Large intestine (tissue), 12 donors: ENCODE results near the gene TUT4. TPM values are rescaled to one million over a fixed set of nuclear protein-coding genes. Genes with fewer than 3 reads are reported as not detected.

Experiments
- DNase-seq, 2 donors: peaks; one replicate each; pipeline versions ENCODE4 v3.0.0 to v3.0.0-alpha.2; 2013
- H3K27ac ChIP-seq: one replicate; pipeline ENCODE4 v1.5.1; 2013; ENCODE audit warnings: low read length
- H3K27me3 ChIP-seq: 2 replicates; pipeline ENCODE4 v1.6.1; 2013; ENCODE audit warnings: low read length; ENCODE audit not compliant: control insufficient read depth, insufficient read depth
- H3K36me3 ChIP-seq: 2 replicates; pipeline ENCODE4 v1.6.1; 2013; ENCODE audit warnings: low read length; ENCODE audit not compliant: control insufficient read depth, insufficient read depth
- H3K4me1 ChIP-seq: one replicate; pipeline ENCODE4 v1.6.1; 2013; ENCODE audit warnings: low read length; ENCODE audit not compliant: control insufficient read depth, insufficient read depth
- H3K4me3 ChIP-seq: one replicate; pipeline ENCODE4 v1.5.1; 2013; ENCODE audit warnings: low read length
- H3K9me3 ChIP-seq: one replicate; pipeline ENCODE4 v1.6.1; 2013; ENCODE audit warnings: mild to moderate bottlenecking, low read depth, low read length, moderate library complexity; ENCODE audit not compliant: control insufficient read depth
- WGBS: methylation state at CpG from one replicate; pipeline ENCODE4 v1.1.5; 2013; ENCODE audit warnings: low lambda C conversion rate; ENCODE audit not compliant: insufficient coverage; 5-methylcytosine and 5-hydroxymethylcytosine counted together
- long read RNA-seq, 11 donors: transcript quantifications; one replicate each; lab custom pipeline, GENCODE V29; 2026
- polyA plus RNA-seq: library from polyadenylated mRNA; unstranded; fragments of 120-200 nt; gene quantifications from one replicate; pipeline ENCODE4 v1.2.1, GENCODE V29; 2013

TUT4 gene, protein sequence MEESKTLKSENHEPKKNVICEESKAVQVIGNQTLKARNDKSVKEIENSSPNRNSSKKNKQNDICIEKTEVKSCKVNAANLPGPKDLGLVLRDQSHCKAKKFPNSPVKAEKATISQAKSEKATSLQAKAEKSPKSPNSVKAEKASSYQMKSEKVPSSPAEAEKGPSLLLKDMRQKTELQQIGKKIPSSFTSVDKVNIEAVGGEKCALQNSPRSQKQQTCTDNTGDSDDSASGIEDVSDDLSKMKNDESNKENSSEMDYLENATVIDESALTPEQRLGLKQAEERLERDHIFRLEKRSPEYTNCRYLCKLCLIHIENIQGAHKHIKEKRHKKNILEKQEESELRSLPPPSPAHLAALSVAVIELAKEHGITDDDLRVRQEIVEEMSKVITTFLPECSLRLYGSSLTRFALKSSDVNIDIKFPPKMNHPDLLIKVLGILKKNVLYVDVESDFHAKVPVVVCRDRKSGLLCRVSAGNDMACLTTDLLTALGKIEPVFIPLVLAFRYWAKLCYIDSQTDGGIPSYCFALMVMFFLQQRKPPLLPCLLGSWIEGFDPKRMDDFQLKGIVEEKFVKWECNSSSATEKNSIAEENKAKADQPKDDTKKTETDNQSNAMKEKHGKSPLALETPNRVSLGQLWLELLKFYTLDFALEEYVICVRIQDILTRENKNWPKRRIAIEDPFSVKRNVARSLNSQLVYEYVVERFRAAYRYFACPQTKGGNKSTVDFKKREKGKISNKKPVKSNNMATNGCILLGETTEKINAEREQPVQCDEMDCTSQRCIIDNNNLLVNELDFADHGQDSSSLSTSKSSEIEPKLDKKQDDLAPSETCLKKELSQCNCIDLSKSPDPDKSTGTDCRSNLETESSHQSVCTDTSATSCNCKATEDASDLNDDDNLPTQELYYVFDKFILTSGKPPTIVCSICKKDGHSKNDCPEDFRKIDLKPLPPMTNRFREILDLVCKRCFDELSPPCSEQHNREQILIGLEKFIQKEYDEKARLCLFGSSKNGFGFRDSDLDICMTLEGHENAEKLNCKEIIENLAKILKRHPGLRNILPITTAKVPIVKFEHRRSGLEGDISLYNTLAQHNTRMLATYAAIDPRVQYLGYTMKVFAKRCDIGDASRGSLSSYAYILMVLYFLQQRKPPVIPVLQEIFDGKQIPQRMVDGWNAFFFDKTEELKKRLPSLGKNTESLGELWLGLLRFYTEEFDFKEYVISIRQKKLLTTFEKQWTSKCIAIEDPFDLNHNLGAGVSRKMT (N-terminal part only)
- 68.7 TPM for polyA plus RNA-seq
- long read RNA-seq, donor 1, full-length matches to known transcripts = 7 of 7 reads
- long read RNA-seq, donor 1, partial matches to known transcripts = 0 of 7 reads
- long read RNA-seq, donor 1, other reads (novel, unspliced or antisense) = 0 of 7 reads
- long read RNA-seq, donor 2, partial matches to known transcripts = 87 of 123 reads
- long read RNA-seq, donor 2, other reads (novel, unspliced or antisense) = 33 of 123 reads
- long read RNA-seq, donor 3 = 0 reads
- long read RNA-seq, donor 4, partial matches to known transcripts = 0 of 1 reads
- long read RNA-seq, donor 4, other reads (novel, unspliced or antisense) = 0 of 1 reads
- long read RNA-seq, donor 5, partial matches to known transcripts = 7 of 8 reads
- long read RNA-seq, donor 5, other reads (novel, unspliced or antisense) = 0 of 8 reads
- long read RNA-seq, donor 6, transcript TUT4-207 (3 exons, 775 nt) = major isoform, 6 of 213 reads
- long read RNA-seq, donor 6, partial matches to known transcripts = 147 of 213 reads
- long read RNA-seq, donor 6, other reads (novel, unspliced or antisense) = 58 of 213 reads
- long read RNA-seq, donor 7, partial matches to known transcripts = 0 of 4 reads
- long read RNA-seq, donor 7, other reads (novel, unspliced or antisense) = 0 of 4 reads
- long read RNA-seq, donor 8, full-length matches to known transcripts = 6 of 6 reads
- long read RNA-seq, donor 8, partial matches to known transcripts = 0 of 6 reads
- long read RNA-seq, donor 8, other reads (novel, unspliced or antisense) = 0 of 6 reads
- long read RNA-seq, donor 9, transcript TUT4-207 (3 exons, 775 nt) = major isoform, 6 of 7 reads
- long read RNA-seq, donor 9, partial matches to known transcripts = 0 of 7 reads
- long read RNA-seq, donor 9, other reads (novel, unspliced or antisense) = 0 of 7 reads
- long read RNA-seq, donor 10, partial matches to known transcripts = 63 of 96 reads
- long read RNA-seq, donor 10, other reads (novel, unspliced or antisense) = 31 of 96 reads
- long read RNA-seq, donor 11, full-length matches to known transcripts = 4 of 4 reads
- long read RNA-seq, donor 11, partial matches to known transcripts = 0 of 4 reads
- long read RNA-seq, donor 11, other reads (novel, unspliced or antisense) = 0 of 4 reads

DNA sequence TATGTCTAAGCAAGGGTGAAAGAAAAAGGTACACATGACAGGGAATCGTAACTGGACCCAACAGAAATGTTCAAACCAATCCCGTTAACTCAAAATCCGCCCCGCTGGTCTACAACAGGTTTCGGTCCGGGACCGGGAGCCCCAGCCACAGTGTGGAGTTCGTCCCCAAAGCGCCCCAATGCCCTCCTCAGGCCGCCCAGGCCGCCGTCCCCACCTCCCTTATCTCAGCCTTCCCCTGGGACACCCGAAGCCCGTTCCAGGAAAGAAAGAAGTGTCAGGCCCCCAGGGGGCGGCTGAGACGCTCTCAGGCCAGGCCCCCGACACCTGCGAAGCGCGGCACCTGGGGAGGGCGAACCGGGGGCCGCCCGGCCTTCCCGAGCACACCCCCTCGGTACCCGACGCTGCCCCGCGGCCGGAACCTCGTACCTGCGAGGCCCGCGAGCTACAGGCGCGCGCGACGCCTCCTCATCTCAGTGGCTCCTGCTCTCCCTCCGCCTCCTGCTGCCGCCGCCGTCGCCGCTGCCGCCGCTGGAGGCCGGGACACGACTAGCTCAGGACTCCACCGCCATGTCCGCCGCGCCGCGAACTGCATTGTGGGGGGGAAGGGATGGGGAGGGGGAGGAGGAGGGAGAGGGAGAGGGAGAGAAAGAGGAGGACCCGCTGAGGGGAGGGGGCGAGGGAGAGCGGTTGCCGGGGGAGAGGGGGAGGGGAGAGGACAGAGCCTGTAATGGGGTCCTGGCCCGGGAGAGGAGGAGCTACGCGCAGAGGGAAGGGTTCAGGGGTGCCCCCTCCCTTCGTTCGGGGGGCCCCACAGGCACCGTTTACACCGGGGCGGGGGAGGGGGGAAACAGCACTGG is at the start of gene TUT4:
TSS of gene TUT4 (minus strand) at position 588 of the 857 bp plus-strand sequence. CDS start 26,812 bp downstream, outside the sequence.
- H3K4me3 ChIP-seq = peak within 1 kb of the TSS; percentile 94
- peaks cover 2% of the 10 kb centered on the region for H3K9me3 ChIP-seq
- H3K4me1 ChIP-seq = peaks cover 21% of the 10 kb centered on the region
- no peaks in the 10 kb centered on the region for H3K36me3 ChIP-seq
- no CpG with 5 or more reads among the region's 68 CpGs for WGBS
- no peaks in the 10 kb centered on the region for H3K27me3 ChIP-seq
- H3K27ac ChIP-seq = peak within 1 kb of the TSS; percentile 83
- peak; percentile 71 to 87 for DNase-seq

- Histone ChIP-seq H3K9me3 (no peaks in the 10 kb centered on the region), H3K36me3 (peaks cover 11% of the 10 kb centered on the region), H3K27me3 (no peaks in the 10 kb centered on the region), H3K4me1 (peaks cover 23% of the 10 kb centered on the region), H3K27ac (peak within 1 kb of the TSS; percentile 66), H3K4me3 (peak within 1 kb of the TSS; percentile 54)
- WGBS = no CpG with 5 or more reads among the region's 97 CpGs
- DNase-seq = peak in 1 of 2 donors; percentile 73
These were observed 49.3 kb upstream of the TUT4 start, which contains the start of gene GPX7 for GRCh38 chr1:52601991-52602855. Gene GPX7, plus strand, starts transcription at chr1:52602371. Its CDS starts 39 bp downstream, at chr1:52602410.

DNA sequence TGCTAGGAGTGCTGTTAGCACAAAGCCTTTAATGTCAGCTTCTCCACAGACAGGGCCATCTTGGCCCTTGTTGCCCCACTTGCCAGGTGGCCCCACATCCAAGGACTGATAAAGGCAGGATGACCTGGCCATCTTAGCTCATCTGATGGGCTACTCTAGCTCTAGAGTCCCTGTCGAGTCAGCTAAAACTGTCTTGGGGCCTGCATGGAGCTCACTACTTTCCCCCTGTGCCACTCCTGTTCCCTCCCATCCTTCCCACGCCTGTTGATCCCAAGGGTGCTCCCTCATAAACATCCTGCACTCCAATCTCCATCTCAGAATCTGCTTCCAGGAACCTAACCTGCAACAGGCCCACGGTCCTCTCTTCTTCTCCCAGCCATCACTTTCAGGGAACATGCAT is 48.6 kb upstream of the TUT4 start:
- Histone ChIP-seq H3K36me3 (peaks cover 4% of the 10 kb centered on the region), H3K9me3 (no peaks in the 10 kb centered on the region), H3K27ac (peak overlapping the region; percentile 23), H3K27me3 (no peaks in the 10 kb centered on the region), H3K4me1 (peaks cover 23% of the 10 kb centered on the region), H3K4me3 (peak overlapping the region; percentile 54)
- WGBS = no CpG with 5 or more reads among the region's 3 CpGs
- no peak for DNase-seq

DNA sequence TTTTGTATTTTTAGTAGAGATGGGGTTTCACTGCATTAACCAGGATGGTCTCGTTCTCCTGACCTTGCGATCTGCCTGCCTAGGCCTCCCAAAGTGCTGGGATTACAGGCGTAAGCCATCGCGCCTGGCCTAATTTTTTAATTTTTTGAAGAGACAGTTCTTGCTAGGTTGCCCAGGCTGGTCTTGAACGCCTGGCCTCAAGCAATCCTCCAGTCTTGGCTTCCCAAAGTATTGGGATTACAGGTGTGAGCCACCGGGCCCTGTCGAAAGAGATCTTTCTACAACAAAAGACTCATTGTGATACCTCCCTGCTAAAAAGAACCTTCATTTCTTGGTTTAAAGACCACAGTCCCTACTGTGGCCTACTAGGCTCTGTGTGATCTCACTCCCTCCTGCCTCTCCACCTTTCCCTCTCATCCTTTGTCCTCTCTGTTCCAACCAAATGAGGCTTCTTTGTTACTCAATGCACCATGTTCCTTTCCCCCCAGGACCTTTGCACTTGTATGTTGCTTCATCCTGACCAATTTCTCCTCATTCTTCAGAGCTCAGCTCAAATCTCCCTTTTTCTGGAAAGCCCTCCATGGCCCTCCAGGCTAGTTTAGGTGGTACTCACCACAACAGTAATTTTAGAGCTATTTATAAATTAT is 47.8 kb upstream of the TUT4 start:
- Histone ChIP-seq H3K36me3 (no peaks in the 10 kb centered on the region), H3K27ac (no peak overlapping the region), H3K4me3 (no peak overlapping the region), H3K4me1 (peaks cover 23% of the 10 kb centered on the region), H3K9me3 (no peaks in the 10 kb centered on the region), H3K27me3 (no peaks in the 10 kb centered on the region)
- DNase-seq = no peak
- no CpG with 5 or more reads among the region's 8 CpGs for WGBS

DNA sequence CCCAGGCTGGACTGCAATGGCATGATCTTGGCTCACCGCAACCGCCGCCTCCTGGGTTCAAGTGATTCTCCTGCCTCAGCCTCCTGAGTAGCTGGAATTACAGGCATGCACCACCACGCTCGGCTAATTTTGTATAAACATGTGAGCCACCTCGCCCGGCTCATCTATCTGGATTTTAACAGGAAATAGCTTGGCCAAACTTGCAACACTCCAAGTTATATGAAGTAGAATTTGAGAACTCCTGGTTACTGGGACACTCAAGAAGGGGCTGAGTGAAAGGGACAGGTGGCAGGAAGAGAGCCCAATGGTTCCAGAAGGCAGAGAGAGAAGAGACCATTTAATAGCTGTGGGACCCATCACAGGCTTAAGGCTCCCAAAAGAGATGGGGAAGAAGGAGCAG is 46.3 kb upstream of the TUT4 start:
- no peak for DNase-seq
- H3K27ac ChIP-seq = no peak overlapping the region
- WGBS = no CpG with 5 or more reads among the region's 7 CpGs

DNA sequence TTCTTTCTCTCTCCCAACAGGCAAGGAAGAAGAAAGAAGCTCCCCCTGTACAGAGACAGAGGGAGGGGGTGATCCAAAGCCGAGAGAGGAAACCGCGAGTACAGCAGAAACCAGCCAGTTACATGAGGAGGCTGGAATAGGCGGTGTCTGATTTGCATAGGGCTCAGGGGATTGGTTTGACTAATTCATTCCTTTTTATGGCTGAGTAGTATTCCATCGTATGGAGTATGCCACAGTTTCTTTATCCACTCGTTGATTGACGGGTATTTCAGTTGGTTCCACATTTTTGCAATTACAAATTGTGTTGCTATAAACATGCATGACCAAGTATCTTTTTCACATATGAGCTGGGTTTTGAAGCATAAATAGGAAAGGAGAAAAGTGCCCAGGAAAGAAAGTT is 45.8 kb upstream of the TUT4 start:
- Histone ChIP-seq H3K4me1 (peaks cover 17% of the 10 kb centered on the region), H3K27me3 (no peaks in the 10 kb centered on the region), H3K27ac (no peak overlapping the region), H3K9me3 (no peaks in the 10 kb centered on the region), H3K4me3 (no peak overlapping the region), H3K36me3 (no peaks in the 10 kb centered on the region)
- no CpG with 5 or more reads among the region's 7 CpGs for WGBS
- DNase-seq = no peak

More for the DNA sequence above, 46.3 kb upstream of the TUT4 start:
- Histone ChIP-seq H3K4me1 (peaks cover 19% of the 10 kb centered on the region), H3K36me3 (no peaks in the 10 kb centered on the region), H3K4me3 (no peak overlapping the region), H3K27me3 (no peaks in the 10 kb centered on the region), H3K9me3 (no peaks in the 10 kb centered on the region)

GRCh38 chr1:52597912-52598311 is 45.0 kb upstream of the TUT4 start:
- WGBS = 50% methylated on average over 2 of the region's 2 CpGs
- no peak for DNase-seq
- Histone ChIP-seq H3K4me1 (peaks cover 9% of the 10 kb centered on the region), H3K4me3 (no peak overlapping the region), H3K36me3 (no peaks in the 10 kb centered on the region), H3K9me3 (no peaks in the 10 kb centered on the region), H3K27me3 (no peaks in the 10 kb centered on the region), H3K27ac (no peak overlapping the region)
